Measurements from ENCODE around the gene UNK. TPM values are rescaled to one million over a fixed set of nuclear protein-coding genes. Genes with fewer than 3 reads are reported as not detected.

UNK gene
- total and polyA plus RNA-seq, 9 of the 15 experiments (the other 6 are each of a cell fraction or from before 2014, with no cell fraction given) = 12.8 to 38.6 (median 24.8) TPM

DNA sequence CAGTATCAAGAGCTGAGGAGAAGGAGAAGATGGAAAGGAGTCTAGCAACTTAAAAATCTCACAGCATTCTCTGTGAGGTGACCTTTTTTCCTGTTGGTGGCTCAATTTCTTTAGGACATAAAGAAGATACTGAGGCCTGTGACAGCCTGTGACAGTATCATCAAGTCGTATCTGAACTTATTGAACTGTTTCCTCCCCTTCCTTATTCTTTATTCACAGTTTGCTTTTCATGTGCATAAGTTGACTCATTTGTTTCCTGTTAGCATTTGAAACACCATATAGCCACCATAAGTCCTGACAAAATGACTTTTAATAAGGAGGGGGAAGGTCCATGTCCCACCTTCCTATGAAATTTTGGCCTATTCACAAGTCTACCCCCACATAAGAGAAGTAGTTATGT, 8.9 kb downstream of the UNK start:
- CTCF ChIA-PET (ENCODE audit: low intra/inter-chr PET ratio) = no interaction called here
- POLR2A ChIA-PET = interaction anchor here (0.6 to 2.5 kb wide), 5 partner anchors 12 to 18 kb away, joined by 3 to 25 read pairs (median 11); a partner anchor contains a TSS
- Histone ChIP-seq H3K9me1 (ENCODE audit: control insufficient read depth, insufficient read depth, low read length) (no peaks in the 10 kb centered on the region), H3K4me1 (replicated peaks in 1 of 2; ENCODE audit: control insufficient read depth in 2 of 2, insufficient read depth in 2 of 2, low read length in 2 of 2) (peaks cover 0 to 10% of the 10 kb centered on the region in 2 experiments; a peak in 2 of 5 replicates), H3K9me3 (replicated peaks; ENCODE audit: control insufficient read depth, insufficient read depth, low read depth, low read length) (no peaks in the 10 kb centered on the region), H3K4me2 (ENCODE audit: insufficient read depth, low read length) (no peak overlapping the region), H3K79me2 (ENCODE audit: control insufficient read depth, insufficient read depth, low read length) (peaks cover 31% of the 10 kb centered on the region), H4K20me1 (replicated peaks; ENCODE audit: control insufficient read depth, insufficient read depth, low read length) (no peaks in the 10 kb centered on the region), H3K36me3 (ENCODE audit: control insufficient read depth, insufficient read depth, low read length) (peaks cover 51% of the 10 kb centered on the region; the same call in 2 of the 3 replicates), H3K9ac (ENCODE audit: insufficient read depth in 1 of 2, low read depth in 2 of 2, low read length in 2 of 2) (no peak overlapping the region), H2AFZ (ENCODE audit: low read depth, low read length) (no peak overlapping the region), H3K27me3 (ENCODE audit: control insufficient read depth in 2 of 2, insufficient read depth in 2 of 2, low read length in 2 of 2) (no peaks in the 10 kb centered on the region), H3K27ac (ENCODE audit: extremely low read depth, low read depth, low read length) (no peak overlapping the region), H3K4me3 (no peak overlapping the region)
- in situ Hi-C loops (cut with MboI) (no loop called here), intact Hi-C loops (cut with micrococcal nuclease) (no loop called here)
- ATAC-seq (no peak), DNase-seq (ENCODE audit: extremely low read depth in 1 of 4, low spot score in 3 of 4) (no peak), FAIRE-seq (no peak)
- 0 out of 2 replicates have a peak, but pooled peaks have one; percentile 7 for TF ChIP-seq ZFX (CRISPR knock-in tag; IDR thresholded peaks at IDR 0.05)
- TF ChIP-seq, protein P1, sequence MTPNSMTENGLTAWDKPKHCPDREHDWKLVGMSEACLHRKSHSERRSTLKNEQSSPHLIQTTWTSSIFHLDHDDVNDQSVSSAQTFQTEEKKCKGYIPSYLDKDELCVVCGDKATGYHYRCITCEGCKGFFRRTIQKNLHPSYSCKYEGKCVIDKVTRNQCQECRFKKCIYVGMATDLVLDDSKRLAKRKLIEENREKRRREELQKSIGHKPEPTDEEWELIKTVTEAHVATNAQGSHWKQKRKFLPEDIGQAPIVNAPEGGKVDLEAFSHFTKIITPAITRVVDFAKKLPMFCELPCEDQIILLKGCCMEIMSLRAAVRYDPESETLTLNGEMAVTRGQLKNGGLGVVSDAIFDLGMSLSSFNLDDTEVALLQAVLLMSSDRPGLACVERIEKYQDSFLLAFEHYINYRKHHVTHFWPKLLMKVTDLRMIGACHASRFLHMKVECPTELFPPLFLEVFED (CRISPR knock-in tag; conservative IDR thresholded peaks at IDR 0.05) = no peak
- TF ChIP-seq, protein P2, sequence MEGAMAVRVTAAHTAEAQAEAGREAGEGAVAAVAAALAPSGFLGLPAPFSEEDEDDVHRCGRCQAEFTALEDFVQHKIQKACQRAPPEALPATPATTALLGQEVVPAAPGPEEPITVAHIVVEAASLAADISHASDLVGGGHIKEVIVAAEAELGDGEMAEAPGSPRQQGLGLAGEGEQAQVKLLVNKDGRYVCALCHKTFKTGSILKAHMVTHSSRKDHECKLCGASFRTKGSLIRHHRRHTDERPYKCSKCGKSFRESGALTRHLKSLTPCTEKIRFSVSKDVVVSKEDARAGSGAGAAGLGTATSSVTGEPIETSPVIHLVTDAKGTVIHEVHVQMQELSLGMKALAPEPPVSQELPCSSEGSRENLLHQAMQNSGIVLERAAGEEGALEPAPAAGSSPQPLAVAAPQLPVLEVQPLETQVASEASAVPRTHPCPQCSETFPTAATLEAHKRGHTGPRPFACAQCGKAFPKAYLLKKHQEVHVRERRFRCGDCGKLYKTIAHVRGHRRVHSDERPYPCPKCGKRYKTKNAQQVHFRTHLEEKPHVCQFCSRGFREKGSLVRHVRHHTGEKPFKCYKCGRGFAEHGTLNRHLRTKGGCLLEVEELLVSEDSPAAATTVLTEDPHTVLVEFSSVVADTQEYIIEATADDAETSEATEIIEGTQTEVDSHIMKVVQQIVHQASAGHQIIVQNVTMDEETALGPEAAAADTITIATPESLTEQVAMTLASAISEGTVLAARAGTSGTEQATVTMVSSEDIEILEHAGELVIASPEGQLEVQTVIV (CRISPR knock-in tag; IDR thresholded peaks at IDR 0.05; ENCODE audit: borderline replicate concordance) = no peak
- 78% methylated on average over 1 of the region's 1 CpG for WGBS (ENCODE audit: insufficient coverage, low coverage, missing lambda C conversion rate)
- no TSS peak for BruUV-seq (replicated peaks)
